GM12878 (cell line): ENCODE measurements around the gene MAMLD1. TPM values are rescaled to one million over a fixed set of nuclear protein-coding genes. Genes with fewer than 3 reads are reported as not detected.

Experiments used
- ATAC-seq: fragments of 200-7000 bp; cut with Tn5 transposase; 3 replicates; pipeline ENCODE4 v1.9.1; 2020; ENCODE audit warnings: mild to moderate bottlenecking, moderate library complexity
- BruUV-seq: library from RNA; stranded (reverse); fragments of 400-500 nt; replicated peaks from 2 replicates; lab custom pipeline; 2021; lab: Mats Ljungman, UMichigan
- CTCF ChIA-PET: fragments of 300-600 bp; sonication (Branson Sonifier 250); formaldehyde crosslinking; extraction: SDS; loops from one replicate; lab custom pipeline; 2021; ENCODE audit warnings: inconsistent platforms; lab: Yijun Ruan, JAX
- POLR2A ChIA-PET: fragments of 350-600 bp; formaldehyde crosslinking; extraction: SDS; loops from one replicate; lab custom pipeline; 2021; ENCODE audit warnings: inconsistent platforms; lab: Charles Lee
- RAD21 ChIA-PET: fragments of 300-600 bp; sonication (Branson Sonifier 250); formaldehyde crosslinking; loops from one replicate; lab custom pipeline; 2023; ENCODE audit warnings: antibody characterized with exemption; ENCODE audit not compliant: unreplicated experiment; lab: Charles Lee
- SMC1A ChIA-PET: fragments of 300-600 bp; sonication (Branson Sonifier 250); formaldehyde crosslinking; loops from one replicate; lab custom pipeline; 2023; ENCODE audit not compliant: unreplicated experiment, uncharacterized antibody; lab: Charles Lee
- DNase-seq: peaks from one replicate; pipeline ENCODE4 v3.0.0-alpha.2; 2011; ENCODE audit warnings: low read depth, low spot score
- FAIRE-seq: peaks from 3 replicates; lab custom pipeline; 2011; peaks lifted over from hg19 to GRCh38; lab: Jason Lieb, UNC
- H2AFZ ChIP-seq: 2 replicates; pipeline ENCODE4 v1.6.0; 2011; ENCODE audit warnings: low read depth, low read length, control low read depth; ENCODE audit not compliant: control insufficient read depth
- H3K27ac ChIP-seq: 2 replicates; pipeline ENCODE4 v1.5.1; 2011; ENCODE audit warnings: control low read depth; ENCODE audit not compliant: control insufficient read depth, insufficient read depth
- H3K27me3 ChIP-seq, 2 experiments: replicated peaks in 1 of 2; 2 replicates each; pipeline versions ENCODE4 v1.6.0 to v1.6.1; 2011; ENCODE audit warnings: low read length in 1 of 2; ENCODE audit not compliant: control insufficient read depth in 2 of 2, insufficient read depth in 2 of 2
- H3K36me3 ChIP-seq, 2 experiments: 2 replicates each; pipeline ENCODE4 v1.5.1; 2011; ENCODE audit warnings: low read length in 1 of 2; ENCODE audit not compliant: control insufficient read depth in 2 of 2, insufficient read depth in 2 of 2
- H3K4me1 ChIP-seq: 2 replicates; pipeline ENCODE4 v1.6.1; 2011; ENCODE audit warnings: mild to moderate bottlenecking, low read length, moderate library complexity, mixed read lengths; ENCODE audit not compliant: control insufficient read depth, insufficient read depth
- H3K4me2 ChIP-seq: 2 replicates; pipeline ENCODE4 v1.6.0; 2011; ENCODE audit warnings: control low read depth; ENCODE audit not compliant: control insufficient read depth, insufficient read depth
- H3K4me3 ChIP-seq: fragments of 200-600 bp; sonication (generic); 2 replicates; pipeline ENCODE4 v1.5.1; 2016
- H3K79me2 ChIP-seq: 2 replicates; pipeline ENCODE4 v1.6.0; 2011; ENCODE audit warnings: low read length; ENCODE audit not compliant: control insufficient read depth, insufficient read depth
- H3K9ac ChIP-seq: 2 replicates; pipeline ENCODE4 v1.8.0; 2011; ENCODE audit warnings: low read length, control low read depth, mixed read lengths; ENCODE audit not compliant: control insufficient read depth, insufficient read depth
- H3K9me3 ChIP-seq: replicated peaks from 3 replicates; pipeline ENCODE4 v1.5.1; 2011; ENCODE audit warnings: mild to moderate bottlenecking, low read length; ENCODE audit not compliant: control insufficient read depth, insufficient read depth
- H4K20me1 ChIP-seq: 2 replicates; pipeline ENCODE4 v1.6.0; 2011; ENCODE audit not compliant: control insufficient read depth, insufficient read depth
- BACH1 ChIP-seq: fragments of 450-650 bp; IDR thresholded peaks from 2 replicates; pipeline ENCODE4 v1.6.1; 2017; ENCODE audit warnings: mild to moderate bottlenecking, borderline replicate concordance
- CREM ChIP-seq: IDR thresholded peaks from 2 replicates; pipeline ENCODE4 v1.6.1; 2014; ENCODE audit warnings: antibody characterized with exemption, low read depth
- CTCF ChIP-seq, 3 experiments: IDR thresholded peaks in 2 of 3; conservative IDR thresholded peaks in 1 of 3; 2 replicates each; pipeline ENCODE4 v1.5.1; 2011; ENCODE audit warnings: low read depth in 3 of 3, low read length in 3 of 3, mild to moderate bottlenecking in 3 of 3, control low read depth in 2 of 3, moderate library complexity in 2 of 3, inconsistent platforms in 1 of 3, mixed read lengths in 1 of 3; ENCODE audit not compliant: control insufficient read depth in 2 of 3, insufficient read depth in 1 of 3; ENCODE audit errors: extremely low read depth in 1 of 3
- EP300 ChIP-seq, 2 experiments: fragments of 150-350 bp in 1 of 2; IDR thresholded peaks; 2 replicates each; pipeline ENCODE4 v1.6.1; 2011 to 2012; ENCODE audit warnings: low read depth in 2 of 2, low read length in 2 of 2, borderline replicate concordance in 1 of 2, improper control_type of control experiment in 1 of 2, inconsistent platforms in 1 of 2; ENCODE audit not compliant: control insufficient read depth in 1 of 2
- LARP7 ChIP-seq: fragments of 450-650 bp; IDR thresholded peaks from 2 replicates; pipeline ENCODE4 v1.6.1; 2017; ENCODE audit warnings: mild to moderate bottlenecking
- MEF2B ChIP-seq: fragments of 450-650 bp; IDR thresholded peaks from 2 replicates; pipeline ENCODE4 v1.6.1; 2018; ENCODE audit warnings: mild to moderate bottlenecking, moderate library complexity; ENCODE audit not compliant: partially characterized antibody, poor library complexity, severe bottlenecking
- NRF1 ChIP-seq: conservative IDR thresholded peaks from 2 replicates; pipeline ENCODE4 v1.6.1; 2011; ENCODE audit warnings: mild to moderate bottlenecking, low read depth, low read length, improper control_type of control experiment
- SMC3 ChIP-seq: IDR thresholded peaks from 2 replicates; pipeline ENCODE4 v1.6.1; 2011; ENCODE audit warnings: low read length, improper control_type of control experiment, borderline replicate concordance
- WGBS: methylation state at CpG from one replicate; pipeline ENCODE4 v1.1.6; 2016; ENCODE audit warnings: low lambda C conversion rate; ENCODE audit not compliant: insufficient replicate concordance, insufficient coverage; ENCODE audit errors: missing lambda C conversion rate; 5-methylcytosine and 5-hydroxymethylcytosine counted together
- in situ Hi-C: fragments of 300-500 bp; cut with MboI; formaldehyde crosslinking; loops from 9 replicates; pipeline ENCODE4 v1.14.3; 2018; ENCODE audit warnings: mixed read lengths
- intact Hi-C: fragments of 100-400 bp; cut with micrococcal nuclease; formaldehyde crosslinking; loops from one replicate; pipeline ENCODE4 v1.14.2; 2022; ENCODE audit not compliant: unreplicated experiment
- polyA plus RNA-seq, 11 experiments: library from polyadenylated mRNA; depleted of rRNA in 4 of 11; unstranded in 6 of 11; stranded (reverse) in 5 of 11; fragments of >200 nt; fragmentation: Nextera tagmentation in 4 of 11; fragmentation: Illumina TruSeq in 1 of 11; extraction: Ambion mirVana in 4 of 11; extraction: Trizol in 1 of 11; gene quantifications; 1 replicate in 1 of 11; 2 replicates in 10 of 11; pipeline versions ENCODE4 v1.2.1 to v1.2.3, GENCODE V29; 2011 to 2016; ENCODE audit warnings: inconsistent platforms in 2 of 11, missing spikeins in 2 of 11, low read depth in 1 of 11
- total RNA-seq, 4 experiments: library from RNA; depleted of rRNA in 3 of 4; stranded (reverse); fragments of >200 nt in 3 of 4; fragmentation: Illumina TruSeq in 1 of 4; extraction: Trizol in 1 of 4; gene quantifications; 2 replicates each; pipeline versions ENCODE4 v1.2.1 to v1.2.3, GENCODE V29; 2013 to 2021

MAMLD1 gene
- total and polyA plus RNA-seq, 10 of the 15 experiments (the other 5 are each of a cell fraction or from before 2014, with no cell fraction given) = 0.03 to 0.05 TPM; not detected in 8

- RAD21 ChIA-PET = interaction anchor here (1.0 kb wide), 1 partner anchor 34 kb away, joined by 3 read pairs; no protein-coding TSS in a partner anchor
- in situ Hi-C loops = loop anchor here (25.0 kb wide), 1 partner anchor 521 kb away; no protein-coding TSS in a partner anchor
Observed at GRCh38 chrX:150483356-150483985, 120.4 kb downstream of the MAMLD1 start.

DNA sequence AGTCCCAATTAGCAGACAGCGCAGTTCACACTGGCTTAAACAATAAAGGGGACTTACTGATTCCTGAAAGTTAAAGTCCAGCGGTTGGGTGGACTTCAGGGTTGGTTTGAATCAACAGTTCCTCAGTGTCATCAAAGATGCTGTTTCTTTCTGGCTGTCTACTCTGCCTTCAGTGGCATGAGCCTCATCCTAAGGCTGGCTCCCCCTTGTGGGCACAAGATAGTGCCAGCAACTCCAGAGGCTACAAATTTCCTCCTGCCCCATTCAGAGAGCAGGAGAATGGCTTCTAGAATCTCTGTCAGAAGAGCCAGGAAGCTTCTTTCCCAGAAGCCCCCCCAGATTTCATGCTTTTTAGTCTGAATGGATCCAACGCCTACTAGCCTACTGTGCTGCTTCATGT lies 122.9 kb downstream of the MAMLD1 start:
- 28% methylated on average over 3 of the region's 3 CpGs for WGBS
- RAD21 ChIA-PET = no interaction called here
- H3K36me3 ChIP-seq = no peaks in the 10 kb centered on the region
- H3K4me3 ChIP-seq = no peak overlapping the region
- no peak overlapping the region for H3K4me2 ChIP-seq
- no TSS peak for BruUV-seq
- H3K4me1 ChIP-seq = no peaks in the 10 kb centered on the region
- H2AFZ ChIP-seq = no peak overlapping the region
- SMC1A ChIA-PET = interaction anchor here (1.0 kb wide), 1 partner anchor 536 kb away, joined by 3 read pairs; no protein-coding TSS in a partner anchor
- H3K79me2 ChIP-seq = no peaks in the 10 kb centered on the region
- CTCF ChIA-PET = interaction anchor here (0.7 to 2.0 kb wide), 9 partner anchors 13 to 524 kb away, joined by 3 to 10 read pairs (median 4); no protein-coding TSS in a partner anchor
- FAIRE-seq (peak; percentile 57), DNase-seq (no peak), ATAC-seq (peak; percentile 86)
- no peaks in the 10 kb centered on the region for H4K20me1 ChIP-seq
- intact Hi-C loops (loop anchor here (2.0 kb wide), 1 partner anchor 523 kb away; no protein-coding TSS in a partner anchor), in situ Hi-C loops (loop anchor here (25.0 kb wide), 1 partner anchor 524 kb away; no protein-coding TSS in a partner anchor)
- H3K9ac ChIP-seq = no peak overlapping the region
- POLR2A ChIA-PET = no interaction called here
- H3K9me3 ChIP-seq = no peaks in the 10 kb centered on the region
- H3K27ac ChIP-seq = no peak overlapping the region
- no peaks in the 10 kb centered on the region; a peak in 1 of 4 replicates for H3K27me3 ChIP-seq
- TF ChIP-seq NRF1 = no peak
- peak; percentile 46 to 65 (median 58) for TF ChIP-seq CTCF (IDR thresholded peaks at IDR 0.05 in 2 of 3, conservative IDR thresholded peaks at IDR 0.05 in 1 of 3; ENCODE audit: control insufficient read depth in 2 of 3, extremely low read depth in 1 of 3, insufficient read depth in 1 of 3, low read depth in 3 of 3, low read length in 3 of 3)
- TF ChIP-seq LARP7 = no peak
- no peak for TF ChIP-seq EP300 (IDR thresholded peaks at IDR 0.05; ENCODE audit: borderline replicate concordance in 1 of 2, control insufficient read depth in 1 of 2, low read depth in 2 of 2, low read length in 2 of 2)
- no peak for TF ChIP-seq CREM
- TF ChIP-seq SMC3 = peak; percentile 49; the same call in 1 of the 2 replicates
- TF ChIP-seq MEF2B = no peak

More at GRCh38 chrX:150483356-150483985, 120.4 kb downstream of the MAMLD1 start:
- ChIA-PET CTCF (interaction anchor here (0.7 to 2.2 kb wide), 3 partner anchors 34 to 232 kb away, joined by 3 to 5 read pairs (median 3); no protein-coding TSS in a partner anchor), SMC1A (interaction anchor here (1.2 to 1.3 kb wide), 2 partner anchors 34 to 104 kb away, joined by 3 to 4 read pairs; no protein-coding TSS in a partner anchor), POLR2A (interaction anchor here (1.0 kb wide), 1 partner anchor 400 kb away, joined by 7 read pairs; no protein-coding TSS in a partner anchor)
- H3K4me2 ChIP-seq = no peak overlapping the region
- H3K36me3 ChIP-seq = no peaks in the 10 kb centered on the region
- H3K9ac ChIP-seq = no peak overlapping the region
- no peaks in the 10 kb centered on the region for H4K20me1 ChIP-seq
- no peak for DNase-seq
- H3K27me3 ChIP-seq = no peaks in the 10 kb centered on the region; a peak in 1 of 4 replicates
- peaks cover 5% of the 10 kb centered on the region; the same call in 1 of the 2 replicates for H3K4me1 ChIP-seq
- H2AFZ ChIP-seq = no peak overlapping the region
- BruUV-seq = no TSS peak
- 31% methylated on average over 8 of the region's 8 CpGs for WGBS
- H3K9me3 ChIP-seq = no peaks in the 10 kb centered on the region
- no peaks in the 10 kb centered on the region for H3K79me2 ChIP-seq
- no peak for FAIRE-seq
- H3K4me3 ChIP-seq = no peak overlapping the region
- ATAC-seq = no peak
- intact Hi-C loops = no loop called here
- TF ChIP-seq BACH1 = no peak
- TF ChIP-seq, all 136 proteins: peak for 0
- H3K27ac ChIP-seq = no peak overlapping the region
